GM20000 (cell line): Measurements from ENCODE around the gene ACY1.

Source experiments
- DNase-seq: peaks from one replicate; pipeline ENCODE4 v3.0.0; 2012; ENCODE audit warnings: low spot score
- TF ChIP-seq, protein P1 (sequence below): IDR thresholded peaks from 2 replicates; pipeline ENCODE4 v1.5.1; 2012; ENCODE audit warnings: mild to moderate bottlenecking, control low read depth; ENCODE audit errors: extremely low read depth, missing control alignments

The ACY1 gene

DNA sequence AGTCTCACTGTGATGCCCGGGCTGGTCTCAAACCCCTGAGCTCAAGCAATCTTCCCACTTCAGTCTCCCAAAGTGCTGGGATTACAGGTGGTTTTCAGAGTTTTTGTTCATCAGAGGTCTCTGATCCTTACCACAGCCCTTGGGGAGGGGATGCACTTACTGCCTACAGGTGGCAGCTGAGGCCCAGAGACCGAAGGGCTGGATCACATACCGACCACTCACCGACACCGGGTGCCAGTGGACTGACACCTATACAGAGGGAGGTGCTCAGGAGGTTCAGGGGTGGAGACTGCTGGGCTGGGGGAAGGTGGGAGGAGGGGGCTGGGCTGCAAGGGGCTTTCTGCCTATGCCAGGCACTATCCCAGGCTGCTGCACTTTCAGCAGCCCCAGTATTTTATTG, 53.5 kb downstream of the ACY1 start:
- no peak for DNase-seq
- TF ChIP-seq, protein P1, sequence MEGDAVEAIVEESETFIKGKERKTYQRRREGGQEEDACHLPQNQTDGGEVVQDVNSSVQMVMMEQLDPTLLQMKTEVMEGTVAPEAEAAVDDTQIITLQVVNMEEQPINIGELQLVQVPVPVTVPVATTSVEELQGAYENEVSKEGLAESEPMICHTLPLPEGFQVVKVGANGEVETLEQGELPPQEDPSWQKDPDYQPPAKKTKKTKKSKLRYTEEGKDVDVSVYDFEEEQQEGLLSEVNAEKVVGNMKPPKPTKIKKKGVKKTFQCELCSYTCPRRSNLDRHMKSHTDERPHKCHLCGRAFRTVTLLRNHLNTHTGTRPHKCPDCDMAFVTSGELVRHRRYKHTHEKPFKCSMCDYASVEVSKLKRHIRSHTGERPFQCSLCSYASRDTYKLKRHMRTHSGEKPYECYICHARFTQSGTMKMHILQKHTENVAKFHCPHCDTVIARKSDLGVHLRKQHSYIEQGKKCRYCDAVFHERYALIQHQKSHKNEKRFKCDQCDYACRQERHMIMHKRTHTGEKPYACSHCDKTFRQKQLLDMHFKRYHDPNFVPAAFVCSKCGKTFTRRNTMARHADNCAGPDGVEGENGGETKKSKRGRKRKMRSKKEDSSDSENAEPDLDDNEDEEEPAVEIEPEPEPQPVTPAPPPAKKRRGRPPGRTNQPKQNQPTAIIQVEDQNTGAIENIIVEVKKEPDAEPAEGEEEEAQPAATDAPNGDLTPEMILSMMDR, result no peak

DNA sequence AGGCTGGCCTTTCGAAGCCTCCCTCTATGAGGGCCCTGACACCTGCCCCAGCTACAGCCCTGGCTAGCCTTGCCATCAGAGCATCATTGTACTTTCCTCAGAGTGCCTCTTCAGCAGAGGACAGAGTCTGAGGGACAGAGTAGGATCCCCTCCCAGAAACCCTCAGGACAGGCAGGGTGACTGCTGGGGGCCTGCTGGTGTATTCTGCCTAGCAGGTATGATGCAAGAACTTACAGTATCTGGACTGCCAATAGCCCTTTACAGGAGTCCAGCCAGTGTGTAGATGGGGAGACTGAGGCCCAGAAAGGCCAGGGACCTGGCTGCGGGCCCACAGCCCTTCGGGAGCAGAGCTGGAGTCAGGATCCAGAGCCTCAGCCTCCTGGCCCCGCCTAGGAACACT, 54.0 kb downstream of the ACY1 start:
- no peak for DNase-seq

DNA sequence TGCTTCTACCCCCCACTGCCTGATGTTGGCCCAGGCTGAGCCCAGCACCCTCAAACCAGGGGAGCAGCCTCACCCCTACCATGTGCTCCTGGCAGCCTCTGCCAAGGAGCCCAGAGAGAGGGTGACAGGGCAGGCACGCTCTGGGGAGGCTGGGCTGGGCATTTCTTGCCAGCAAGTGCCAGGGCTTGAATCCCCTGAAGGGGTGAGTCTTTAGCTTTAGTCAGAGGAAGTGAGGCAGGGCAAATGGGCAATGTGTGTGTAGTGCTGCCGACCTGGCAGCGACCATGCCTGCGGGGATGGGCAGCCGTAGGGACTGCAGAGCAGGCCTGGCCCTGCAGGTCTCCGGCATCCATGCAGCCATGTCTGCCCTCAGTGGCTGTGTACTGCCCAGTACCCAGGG, 54.9 kb downstream of the ACY1 start:
- TF ChIP-seq, protein P1, result no peak
- no peak for DNase-seq

More for the DNA sequence above, 54.0 kb downstream of the ACY1 start:
- TF ChIP-seq, protein P1, result no peak
